GM11168 (cell line): ENCODE results near the gene SLC13A3.
"Not testable (repeated sequence)": the region's sequence is repeated elsewhere in the genome, so short reads cannot be mapped to it uniquely, and the experiment has no call there.

Source experiments
- in situ Hi-C: fragments of 300-500 bp; cut with MboI; formaldehyde crosslinking; loops from one replicate; pipeline ENCODE4 v1.12.0; 2022; ENCODE audit warnings: low sequenced_read_pairs; ENCODE audit not compliant: unreplicated experiment

SLC13A3 gene

GRCh38 chr20:46681032-46681854 is 30.0 kb upstream of the SLC13A3 start:
- in situ Hi-C loops: loop anchor here (5.0 kb wide), 1 partner anchor 159 kb away; no protein-coding TSS in a partner anchor

DNA sequence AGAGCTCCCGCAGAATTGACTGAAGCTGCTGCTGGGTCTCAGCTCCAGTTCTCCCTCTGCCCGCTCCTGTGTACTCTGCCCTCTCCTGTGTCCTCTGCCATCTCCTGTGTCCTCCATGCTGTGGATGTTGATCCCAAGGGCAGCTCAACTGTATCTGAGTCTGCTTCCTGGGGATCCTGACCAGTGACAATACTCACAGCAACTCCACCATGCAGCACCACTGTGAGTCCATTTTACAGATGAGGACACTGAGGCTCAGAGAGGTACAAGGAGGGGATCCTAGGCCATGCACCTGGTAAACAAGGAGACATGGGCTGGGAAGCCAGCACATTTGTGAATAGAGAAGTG is 29.4 kb upstream of the SLC13A3 start:
- in situ Hi-C loops: loop anchor here (5.0 kb wide), 1 partner anchor 158 kb away; no protein-coding TSS in a partner anchor

GRCh38 chr20:46678516-46678915 is 27.3 kb upstream of the SLC13A3 start:
- in situ Hi-C loops: no loop called here

- in situ Hi-C loops: no loop called here
These were observed 26.3 kb upstream of the SLC13A3 start for GRCh38 chr20:46677608-46678007.

DNA sequence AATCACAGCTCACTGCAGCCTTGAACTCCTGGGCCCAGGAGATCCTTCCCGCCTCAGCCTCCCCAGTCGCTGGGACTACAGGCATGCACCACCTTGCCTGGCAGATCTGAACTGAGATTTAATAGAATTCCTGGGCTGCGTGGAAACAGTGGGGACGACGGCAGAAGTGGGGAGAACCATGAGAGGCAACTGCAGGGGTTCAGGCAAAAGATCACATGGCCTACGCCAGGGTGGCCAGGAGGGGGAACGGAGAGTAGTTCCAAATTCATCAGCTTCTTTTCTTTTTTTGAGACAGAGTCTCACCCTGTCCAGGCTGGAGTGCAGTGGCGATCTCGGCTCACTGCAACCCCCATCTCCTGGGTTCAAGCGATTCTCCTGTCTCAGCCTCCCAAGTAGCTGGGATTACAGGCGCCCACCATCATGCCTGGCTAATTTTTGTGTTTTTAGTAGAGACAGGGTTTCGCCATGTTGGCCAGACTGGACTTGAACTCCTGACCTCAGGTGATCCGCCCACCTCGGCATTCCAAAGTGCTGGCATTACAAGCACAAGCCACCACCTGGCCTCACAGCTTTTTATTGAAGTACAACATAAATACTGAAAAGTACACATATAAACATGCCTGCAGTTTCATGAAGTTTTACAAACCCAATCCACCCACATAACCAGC is 25.5 kb upstream of the SLC13A3 start:
- in situ Hi-C loops: not testable (repeated sequence)

GRCh38 chr20:46674253-46675083 is 23.2 kb upstream of the SLC13A3 start:
- in situ Hi-C loops: no loop called here

- in situ Hi-C loops: no loop called here
These were observed 22.4 kb upstream of the SLC13A3 start for GRCh38 chr20:46673394-46674252.

GRCh38 chr20:46672543-46673148 is 21.4 kb upstream of the SLC13A3 start:
- in situ Hi-C loops: no loop called here

GRCh38 chr20:46671866-46672542 is 20.7 kb upstream of the SLC13A3 start:
- in situ Hi-C loops: no loop called here

GRCh38 chr20:46670585-46671584 is 19.6 kb upstream of the SLC13A3 start:
- in situ Hi-C loops: no loop called here

DNA sequence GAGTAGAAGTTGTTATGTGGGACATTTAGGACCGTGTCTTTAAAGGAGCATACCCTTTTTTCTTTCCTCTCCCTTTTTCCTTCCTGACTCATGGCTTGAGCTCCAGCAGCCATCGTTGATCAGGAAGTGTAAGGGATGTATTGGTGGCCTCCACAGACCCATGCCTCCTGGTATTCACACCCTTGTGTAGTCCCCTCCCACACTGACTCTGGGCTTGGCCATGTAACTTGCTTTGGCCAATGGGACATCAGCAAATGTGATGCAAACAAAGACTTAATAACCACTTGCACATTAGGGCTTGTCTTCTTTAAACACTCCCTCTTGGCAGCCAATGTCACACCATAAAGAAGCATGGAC is 18.9 kb upstream of the SLC13A3 start:
- in situ Hi-C loops: no loop called here

DNA sequence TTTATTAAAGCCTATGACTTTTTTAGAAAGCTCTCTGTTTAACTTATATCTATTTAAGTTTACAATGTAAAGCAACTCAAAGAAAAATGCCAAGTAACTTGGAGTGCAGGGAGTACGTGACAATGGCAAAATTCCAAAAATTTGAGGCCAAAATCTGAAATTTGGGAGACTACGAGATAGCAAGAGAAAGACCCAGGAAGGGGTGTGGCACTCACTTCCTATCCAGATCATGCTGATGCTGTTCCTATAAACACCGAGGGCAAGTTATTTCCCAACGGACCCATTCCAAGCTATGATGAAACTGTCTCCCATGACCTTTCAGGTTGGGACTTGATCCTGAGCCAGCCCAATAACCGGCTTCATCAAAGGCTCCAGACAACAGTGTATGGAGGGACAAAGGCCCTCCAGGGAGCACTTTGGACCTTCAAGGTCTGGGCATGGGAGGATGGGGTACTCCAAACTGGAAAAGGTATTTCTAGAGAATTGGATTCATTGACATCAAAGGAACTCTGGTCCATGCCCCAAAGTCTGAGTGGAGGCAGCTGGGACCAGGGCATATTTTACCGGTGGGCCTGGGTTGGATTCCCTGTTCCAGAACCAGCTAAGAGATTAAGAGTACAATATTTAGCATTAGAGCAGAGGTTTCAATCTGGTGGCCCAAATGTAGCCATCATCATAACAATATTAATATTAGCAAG is 15.7 kb upstream of the SLC13A3 start:
- in situ Hi-C loops: no loop called here

- in situ Hi-C loops: no loop called here
These were observed 15.0 kb upstream of the SLC13A3 start for GRCh38 chr20:46666306-46666705.

DNA sequence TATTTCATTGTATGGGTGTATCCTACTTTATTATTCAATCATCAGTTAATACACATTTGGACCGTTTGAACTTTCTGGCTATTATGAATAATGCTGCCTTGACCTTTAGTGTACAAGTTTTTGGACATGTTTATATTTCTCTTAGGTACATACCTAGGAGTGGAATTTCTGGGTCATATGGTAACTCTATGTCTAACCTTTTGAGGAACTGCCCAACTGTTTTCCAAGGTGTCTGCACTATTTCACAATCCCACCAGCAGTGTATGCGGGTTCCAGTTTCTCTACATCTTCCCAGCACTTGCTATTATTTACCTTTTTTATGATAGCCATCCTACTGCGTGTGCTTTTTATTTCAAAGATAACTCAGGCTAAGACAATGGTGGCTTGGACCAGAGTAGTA is 14.3 kb upstream of the SLC13A3 start:
- in situ Hi-C loops: no loop called here

DNA sequence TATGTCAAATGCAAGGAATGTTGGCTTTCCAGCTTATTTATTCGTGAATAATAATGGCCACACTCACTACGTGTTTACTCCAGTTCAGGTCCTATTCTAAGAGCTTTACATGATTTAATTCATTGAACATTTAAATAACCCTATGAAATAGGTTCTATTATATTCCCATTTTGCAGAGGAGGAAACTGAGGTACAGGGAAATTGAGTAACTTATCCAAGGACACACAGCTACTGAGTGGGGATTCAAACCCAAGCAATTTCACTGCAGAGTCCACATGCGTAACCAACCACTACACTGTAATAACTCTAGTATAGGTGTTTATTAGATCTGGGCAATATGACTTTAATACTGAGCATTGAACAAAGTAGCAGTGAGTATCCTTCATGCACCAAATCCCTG is 12.3 kb upstream of the SLC13A3 start:
- in situ Hi-C loops: no loop called here

- in situ Hi-C loops: no loop called here
These were observed 10.4 kb upstream of the SLC13A3 start for GRCh38 chr20:46661659-46662058.

DNA sequence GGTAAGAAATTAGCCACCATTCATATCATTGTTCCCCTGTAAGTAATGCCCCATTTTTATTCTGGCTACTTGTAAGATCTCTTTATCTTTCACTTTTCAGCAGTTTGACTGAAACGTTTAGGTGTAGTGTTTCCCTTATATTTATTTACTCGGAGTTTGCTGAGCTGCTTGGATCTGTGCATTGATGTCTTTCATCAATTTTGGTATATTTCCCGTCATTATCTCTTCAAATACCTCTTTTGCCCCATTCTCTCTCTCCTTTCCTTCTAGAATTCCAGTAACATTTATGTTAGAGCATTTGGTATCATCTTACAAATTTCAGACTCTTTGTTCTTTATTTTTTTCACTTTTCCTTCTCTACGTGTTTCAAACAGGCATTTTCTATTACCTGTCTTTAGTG is 9.2 kb upstream of the SLC13A3 start:
- in situ Hi-C loops: no loop called here
